H1 (cell line): ENCODE measurements around the gene UGT1A7. TPM values are rescaled to one million over a fixed set of nuclear protein-coding genes. Genes with fewer than 3 reads are reported as not detected.

Experiments
- ATF3 ChIP-seq: IDR thresholded peaks from 2 replicates; pipeline ENCODE4 v1.6.1; 2011; ENCODE audit warnings: low read depth, mild to moderate bottlenecking, low read length; ENCODE audit not compliant: insufficient read depth
- polyA plus RNA-seq, 7 experiments: library from polyadenylated mRNA; depleted of rRNA in 3 of 7; stranded (reverse) in 5 of 7; unstranded in 2 of 7; fragments of >200 nt in 5 of 7; fragments of 200-250 nt in 2 of 7; gene quantifications; 1 replicate in 5 of 7; 2 replicates in 1 of 7; 4 replicates in 1 of 7; pipeline versions ENCODE4 v1.2.1 to v1.2.3, GENCODE V29; 2011 to 2013; ENCODE audit warnings: missing spikeins in 2 of 7, mixed read lengths in 2 of 7
- total RNA-seq: library from RNA; stranded (reverse); fragmentation: NEBNext Ultra II Directional; extraction: Animal tissue kit (Norgen Biotek cat#: 25700); gene quantifications from 2 replicates; pipeline ENCODE4 v1.2.1, GENCODE V29; 2021

The UGT1A7 gene
- total and polyA plus RNA-seq, 2 of the 8 experiments (the other 6 are each of a cell fraction or from before 2014, with no cell fraction given): not detected

GRCh38 chr2:233671290-233672161 is 10.2 kb upstream of the UGT1A7 start, which contains the start of gene UGT1A9 (continued):
- TF ChIP-seq ATF3: no peak
